Stimulated activated effector memory CD8-positive, alpha-beta T cell treated with anti-CD3 and anti-CD28 coated beads, Interleukin-12 subunit alpha, Interleukin-12 subunit beta, amount 100 ng/mL, for 72 hours (primary cell): Measurements from ENCODE around the gene FAM9A.
"Not testable (repeated sequence)": the region's sequence is repeated elsewhere in the genome, so short reads cannot be mapped to it uniquely, and the experiment has no call there.

Source experiments
- ATAC-seq: fragments of 150-1000 bp; cut with Tn5 transposase; 2 replicates; pipeline ENCODE4 v1.10.0; 2021
- DNase-seq, 2 donors: peaks; one replicate each; pipeline ENCODE4 v3.0.0; 2021 to 2022; ENCODE audit warnings: low spot score in 2 of 2
- H3K27ac Mint-ChIP-seq: one replicate; pipeline ENCODE4 v1.8.0; 2022; ENCODE audit warnings: mild to moderate bottlenecking, mixed read lengths
- H3K36me3 Mint-ChIP-seq: one replicate; pipeline ENCODE4 v1.8.0; 2022; ENCODE audit warnings: mild to moderate bottlenecking, mixed read lengths
- H3K4me1 Mint-ChIP-seq: one replicate; pipeline ENCODE4 v1.8.0; 2022; ENCODE audit warnings: mixed read lengths
- H3K4me3 Mint-ChIP-seq: one replicate; pipeline ENCODE4 v1.8.0; 2022; ENCODE audit warnings: mild to moderate bottlenecking, mixed read lengths
- H3K9me3 Mint-ChIP-seq: one replicate; pipeline ENCODE4 v1.8.0; 2022; ENCODE audit warnings: mixed read lengths

FAM9A gene

GRCh38 chrX:8781921-8782320 lies 19.3 kb downstream of the FAM9A start:
- not testable (repeated sequence) for H3K4me3 Mint-ChIP-seq, H3K27ac Mint-ChIP-seq, H3K9me3 Mint-ChIP-seq, H3K36me3 Mint-ChIP-seq, H3K4me1 Mint-ChIP-seq, DNase-seq, ATAC-seq

DNA sequence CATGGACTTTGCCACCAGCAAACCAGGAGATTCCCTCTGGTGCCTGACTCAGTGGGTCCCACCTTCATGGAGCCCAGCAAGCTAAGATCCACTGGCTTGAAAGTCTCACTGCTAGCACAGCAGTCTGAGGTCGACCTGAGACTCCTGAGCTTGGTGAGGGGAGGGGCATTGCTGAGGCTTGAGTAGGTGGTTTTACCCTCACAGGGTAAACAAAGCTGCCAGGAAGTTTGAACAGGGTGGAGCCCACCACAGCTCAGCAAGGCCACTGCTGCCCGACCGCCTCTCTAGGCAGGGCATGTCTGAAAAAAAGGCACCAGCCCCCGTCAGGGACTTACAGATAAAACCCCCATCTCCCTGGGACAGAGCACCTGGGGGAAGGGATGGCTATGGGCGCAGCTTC lies 28.1 kb downstream of the FAM9A start:
- H3K9me3 Mint-ChIP-seq, result peaks cover 8% of the 10 kb centered on the region
- no peak for ATAC-seq
- H3K36me3 Mint-ChIP-seq, result no peaks in the 10 kb centered on the region
- no peak overlapping the region for H3K27ac Mint-ChIP-seq
- DNase-seq, result no peak
- no peak overlapping the region for H3K4me3 Mint-ChIP-seq
- no peaks in the 10 kb centered on the region for H3K4me1 Mint-ChIP-seq

DNA sequence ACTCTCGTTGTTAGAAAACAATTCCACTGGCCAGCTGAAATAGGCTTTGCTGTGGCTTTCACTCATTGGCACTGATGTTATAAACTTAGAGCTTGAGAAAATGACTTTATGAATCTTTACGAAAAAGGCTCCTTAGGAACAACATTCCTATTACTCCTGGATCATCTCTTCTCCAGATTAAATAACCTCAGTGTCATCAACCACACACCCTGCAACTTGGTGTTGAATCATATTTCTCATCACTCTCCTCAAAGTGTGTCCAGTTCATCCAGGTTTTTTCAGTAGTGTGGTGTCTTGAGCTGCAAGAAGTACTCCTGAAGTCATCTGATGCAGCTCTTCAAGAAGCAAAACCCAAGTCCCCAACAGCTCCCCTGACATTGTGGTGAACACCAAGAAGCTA lies 41.2 kb downstream of the FAM9A start:
- DNase-seq, result no peak
- no peaks in the 10 kb centered on the region for H3K4me1 Mint-ChIP-seq
- H3K9me3 Mint-ChIP-seq, result no peaks in the 10 kb centered on the region
- ATAC-seq, result no peak
- no peaks in the 10 kb centered on the region for H3K36me3 Mint-ChIP-seq
- no peak overlapping the region for H3K4me3 Mint-ChIP-seq
- H3K27ac Mint-ChIP-seq, result no peak overlapping the region

DNA sequence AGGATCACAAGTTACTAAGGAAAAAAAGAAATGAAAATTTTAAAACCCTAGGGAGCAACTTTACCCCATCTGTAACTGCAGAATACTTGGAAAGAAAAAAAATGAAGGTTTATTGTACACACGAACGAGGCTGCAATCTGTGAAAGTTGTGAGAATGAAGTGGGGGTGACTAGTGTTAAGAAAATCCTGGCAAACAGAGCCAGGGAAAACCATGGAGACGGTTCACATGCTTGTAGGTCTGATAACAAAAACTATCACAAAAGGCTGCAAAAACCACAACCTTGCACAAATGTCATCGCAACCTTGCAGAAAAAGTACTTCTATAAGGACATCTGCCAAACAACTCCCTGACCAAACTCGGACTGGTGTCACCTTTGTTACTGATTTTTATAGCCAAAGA lies 42.5 kb downstream of the FAM9A start:
- not testable (repeated sequence) for H3K4me1 Mint-ChIP-seq, H3K36me3 Mint-ChIP-seq, H3K9me3 Mint-ChIP-seq, DNase-seq, ATAC-seq, H3K27ac Mint-ChIP-seq, H3K4me3 Mint-ChIP-seq

DNA sequence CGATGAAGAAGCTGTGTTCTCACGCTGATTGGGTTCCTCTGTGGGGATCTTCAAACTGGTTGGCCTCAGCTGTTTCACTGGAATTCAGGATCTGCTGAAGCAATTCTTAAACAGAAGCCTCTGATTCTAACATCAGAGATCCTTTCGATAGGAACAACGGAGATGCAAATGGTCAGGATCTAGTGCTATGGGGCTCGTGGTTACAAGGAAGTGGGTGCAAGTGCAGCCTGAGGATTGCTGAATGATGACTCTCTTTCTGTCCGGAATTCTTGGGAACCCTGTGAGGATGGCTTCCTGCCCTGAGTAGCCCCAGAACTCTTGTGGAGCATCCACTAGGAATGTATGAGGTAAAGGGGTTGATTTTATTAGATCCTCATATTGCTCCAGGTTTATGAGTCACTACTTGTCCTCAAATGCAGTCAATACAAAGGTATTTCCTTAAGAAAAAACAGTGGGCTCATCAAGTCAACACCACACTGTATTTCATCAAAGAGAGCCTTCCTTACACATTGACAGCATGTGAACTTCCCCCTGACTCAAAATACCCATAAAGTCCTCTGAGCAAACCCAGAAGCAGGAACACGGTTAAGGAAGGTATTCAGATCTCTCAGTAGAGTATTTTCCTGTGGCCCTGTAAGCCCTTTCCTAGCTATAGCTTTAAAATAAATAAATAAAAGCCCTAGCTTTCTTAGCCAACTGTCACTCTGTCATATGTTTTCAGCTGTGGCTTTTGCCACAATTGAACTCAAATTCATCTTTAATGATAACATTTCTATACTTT lies 43.4 kb downstream of the FAM9A start:
- not testable (repeated sequence) for H3K9me3 Mint-ChIP-seq, H3K27ac Mint-ChIP-seq, H3K4me3 Mint-ChIP-seq, DNase-seq, ATAC-seq, H3K4me1 Mint-ChIP-seq, H3K36me3 Mint-ChIP-seq

GRCh38 chrX:8755813-8756212 lies 45.4 kb downstream of the FAM9A start:
- Mint-ChIP-seq H3K27ac (no peak overlapping the region), H3K4me1 (no peaks in the 10 kb centered on the region), H3K36me3 (no peaks in the 10 kb centered on the region), H3K4me3 (no peak overlapping the region), H3K9me3 (no peaks in the 10 kb centered on the region)
- no peak for ATAC-seq
- DNase-seq, result no peak

- H3K27ac Mint-ChIP-seq, result no peak overlapping the region
Observed at GRCh38 chrX:8755116-8755515, 46.1 kb downstream of the FAM9A start.

GRCh38 chrX:8749697-8750096 lies 51.5 kb downstream of the FAM9A start:
- Mint-ChIP-seq H3K4me3 (no peak overlapping the region), H3K36me3 (no peaks in the 10 kb centered on the region), H3K4me1 (no peaks in the 10 kb centered on the region), H3K9me3 (no peaks in the 10 kb centered on the region), H3K27ac (no peak overlapping the region)
- no peak for ATAC-seq
- no peak for DNase-seq

More at GRCh38 chrX:8755116-8755515, 46.1 kb downstream of the FAM9A start:
- DNase-seq, result no peak
- Mint-ChIP-seq H3K4me1 (no peaks in the 10 kb centered on the region), H3K9me3 (no peaks in the 10 kb centered on the region), H3K36me3 (no peaks in the 10 kb centered on the region), H3K4me3 (no peak overlapping the region)
- ATAC-seq, result no peak

- H3K36me3 Mint-ChIP-seq, result no peaks in the 10 kb centered on the region
- DNase-seq (no peak), ATAC-seq (no peak)
- H3K27ac Mint-ChIP-seq, result no peak overlapping the region
- no peaks in the 10 kb centered on the region for H3K4me1 Mint-ChIP-seq
- H3K9me3 Mint-ChIP-seq, result no peaks in the 10 kb centered on the region
- H3K4me3 Mint-ChIP-seq, result no peak overlapping the region
Observed at GRCh38 chrX:8748855-8749254, 52.3 kb downstream of the FAM9A start.

DNA sequence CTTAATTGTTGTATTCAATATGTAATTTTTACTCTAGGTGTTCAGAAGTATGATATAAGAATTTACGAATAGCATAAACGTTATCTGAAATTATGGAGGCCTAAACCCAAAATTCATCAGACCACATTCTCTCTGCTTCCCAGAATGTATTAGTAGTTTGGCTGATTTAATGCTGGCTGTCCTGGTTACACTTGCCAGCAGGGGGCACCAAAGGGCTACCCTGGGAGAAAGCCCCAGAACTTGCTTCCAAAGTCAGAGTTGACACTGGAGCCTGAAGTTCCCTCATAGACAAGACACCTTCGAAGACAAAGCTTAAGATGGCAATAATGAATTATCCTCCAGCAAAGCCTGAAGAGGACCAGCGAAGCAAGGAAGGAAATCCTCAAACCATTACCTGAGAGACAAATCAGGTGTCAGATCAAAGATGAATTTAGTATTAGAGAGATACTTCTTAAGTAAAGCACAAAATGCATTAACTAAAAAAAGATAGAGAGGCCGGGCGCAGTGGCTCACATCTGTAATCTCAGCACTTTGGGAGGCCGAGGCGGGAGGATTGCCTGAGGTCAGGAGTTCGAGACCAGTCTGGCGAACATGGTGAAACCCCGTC lies 58.0 kb downstream of the FAM9A start:
- ATAC-seq, result no peak
- Mint-ChIP-seq H3K4me1 (no peaks in the 10 kb centered on the region), H3K4me3 (no peak overlapping the region), H3K36me3 (no peaks in the 10 kb centered on the region), H3K9me3 (no peaks in the 10 kb centered on the region), H3K27ac (no peak overlapping the region)
- DNase-seq, result peak; percentile 30 to 55

GRCh38 chrX:8741981-8742380 lies 59.2 kb downstream of the FAM9A start:
- Mint-ChIP-seq H3K4me3 (no peak overlapping the region), H3K36me3 (no peaks in the 10 kb centered on the region), H3K4me1 (no peaks in the 10 kb centered on the region), H3K27ac (no peak overlapping the region), H3K9me3 (no peaks in the 10 kb centered on the region)
- no peak for ATAC-seq
- DNase-seq, result no peak
